Measurements from ENCODE around the gene HLA-B.

HLA-B gene

GRCh38 chr6:31321005-31321707 lies 35.8 kb downstream of the HLA-B start:
- no peak for TF ChIP-seq ZFX (IDR thresholded peaks at IDR 0.05; ENCODE audit: borderline replicate concordance)
- H3K27ac ChIP-seq = no peak overlapping the region

- TF ChIP-seq ZFX (IDR thresholded peaks at IDR 0.05; ENCODE audit: borderline replicate concordance) (no peak), CTCF (IDR thresholded peaks at IDR 0.05) (no peak)
- no peak overlapping the region for H3K27ac ChIP-seq
Measured at GRCh38 chr6:31317036-31317435, 39.9 kb downstream of the HLA-B start.

GRCh38 chr6:31309641-31310040 lies 47.3 kb downstream of the HLA-B start:
- TF ChIP-seq ZFX (IDR thresholded peaks at IDR 0.05; ENCODE audit: borderline replicate concordance) = no peak
- TF ChIP-seq CTCF (IDR thresholded peaks at IDR 0.05) = no peak

GRCh38 chr6:31308845-31309175 lies 48.2 kb downstream of the HLA-B start:
- TF ChIP-seq ZFX (IDR thresholded peaks at IDR 0.05; ENCODE audit: borderline replicate concordance) = no peak
- TF ChIP-seq CTCF (IDR thresholded peaks at IDR 0.05) = no peak
- no peak overlapping the region for H3K27ac ChIP-seq

More at GRCh38 chr6:31309641-31310040, 47.3 kb downstream of the HLA-B start:
- no peak overlapping the region for H3K27ac ChIP-seq

GRCh38 chr6:31308050-31308844 lies 48.7 kb downstream of the HLA-B start:
- no peak for TF ChIP-seq ZFX (IDR thresholded peaks at IDR 0.05; ENCODE audit: borderline replicate concordance)
- no peak for TF ChIP-seq CTCF (IDR thresholded peaks at IDR 0.05)
- no peak overlapping the region for H3K27ac ChIP-seq

- no peak for TF ChIP-seq ZFX (IDR thresholded peaks at IDR 0.05; ENCODE audit: borderline replicate concordance)
- TF ChIP-seq CTCF (IDR thresholded peaks at IDR 0.05) = no peak
Measured at GRCh38 chr6:31307669-31308049, 49.3 kb downstream of the HLA-B start.

GRCh38 chr6:31305703-31306219 lies 51.2 kb downstream of the HLA-B start:
- no peak overlapping the region for H3K27ac ChIP-seq

More at GRCh38 chr6:31307669-31308049, 49.3 kb downstream of the HLA-B start:
- H3K27ac ChIP-seq = no peak overlapping the region

More at GRCh38 chr6:31305703-31306219, 51.2 kb downstream of the HLA-B start:
- no peak for TF ChIP-seq CTCF (IDR thresholded peaks at IDR 0.05)
- TF ChIP-seq ZFX (IDR thresholded peaks at IDR 0.05; ENCODE audit: borderline replicate concordance) = no peak

All from 22Rv1 (cell line).